K562 (cell line): ENCODE data around the gene CNRIP1. TPM values are rescaled to one million over a fixed set of nuclear protein-coding genes. Genes with fewer than 3 reads are reported as not detected.

Experiments used
- EP400 ChIP-seq: fragments of 450-650 bp; IDR thresholded peaks from 2 replicates; pipeline ENCODE4 v1.6.1; 2017; ENCODE audit warnings: antibody characterized with exemption, mild to moderate bottlenecking, moderate library complexity
- KAT7 ChIP-seq: sonication (generic); formaldehyde crosslinking; IDR thresholded peaks from 2 replicates; pipeline ENCODE4 v1.8.0; 2022; ENCODE audit warnings: missing genetic modification reagents, mild to moderate bottlenecking, borderline replicate concordance
- NCOA1 ChIP-seq: fragments of 450-650 bp; IDR thresholded peaks from 2 replicates; pipeline ENCODE4 v1.6.1; 2016; ENCODE audit warnings: low read depth
- POLR3A ChIP-seq: IDR thresholded peaks from 2 replicates; pipeline ENCODE4 v1.6.1; 2011; ENCODE audit warnings: borderline replicate concordance, mild to moderate bottlenecking, moderate library complexity; ENCODE audit not compliant: insufficient read length, insufficient read depth; ENCODE audit errors: extremely low read depth
- TBP ChIP-seq: optimal IDR thresholded peaks from 2 replicates; pipeline ENCODE3; 2011; ENCODE audit warnings: low read depth, low read length, improper control_type of control experiment
- ZNF232 ChIP-seq: sonication (generic); formaldehyde crosslinking; IDR thresholded peaks from 2 replicates; pipeline ENCODE4 v1.8.0; 2022; ENCODE audit warnings: mild to moderate bottlenecking, missing genetic modification reagents
- ZNF324 ChIP-seq: fragments of 250-450 bp; sonication (Bioruptor Pico); IDR thresholded peaks from 2 replicates; pipeline ENCODE4 v1.4.0; 2020; ENCODE audit warnings: mild to moderate bottlenecking
- ZNF431 ChIP-seq: sonication (generic); formaldehyde crosslinking; IDR thresholded peaks from 2 replicates; pipeline ENCODE4 v1.8.0; 2022; ENCODE audit warnings: mild to moderate bottlenecking, missing genetic modification reagents
- ZNF512 ChIP-seq: IDR thresholded peaks from 2 replicates; pipeline ENCODE4 v1.6.1; 2016; ENCODE audit warnings: missing genetic modification characterization, missing compliant biosample characterization
- polyA plus RNA-seq, 8 experiments: library from polyadenylated mRNA; depleted of rRNA in 4 of 8; stranded (reverse) in 5 of 8; unstranded in 3 of 8; fragments of >200 nt; fragmentation: Nextera tagmentation in 2 of 8; fragmentation: Illumina TruSeq in 1 of 8; extraction: Ambion mirVana in 2 of 8; extraction: Trizol in 1 of 8; gene quantifications; 2 replicates each; pipeline versions ENCODE4 v1.2.1 to v1.2.3, GENCODE V29; 2011 to 2014; ENCODE audit warnings: inconsistent platforms in 1 of 8, missing spikeins in 1 of 8
- total RNA-seq, 7 experiments: library from RNA; depleted of rRNA in 6 of 7; stranded (reverse); fragments of >200 nt in 6 of 7; fragmentation: Illumina TruSeq in 2 of 7; extraction: Trizol in 2 of 7; gene quantifications; 2 replicates each; pipeline versions ENCODE4 v1.2.1 to v1.2.3, GENCODE V29; 2011 to 2021; ENCODE audit warnings: low replicate concordance in 1 of 7
- TF ChIP-seq, protein P1 (sequence below): sonication (generic); formaldehyde crosslinking; IDR thresholded peaks from 2 replicates; pipeline ENCODE4 v1.8.0; 2022; ENCODE audit warnings: mild to moderate bottlenecking, missing genetic modification reagents
- TF ChIP-seq, protein P2 (sequence below): fragments of 450-650 bp; formaldehyde crosslinking; IDR thresholded peaks from 2 replicates; pipeline ENCODE4 v1.4.0; 2020; ENCODE audit warnings: mild to moderate bottlenecking, moderate library complexity
- TF ChIP-seq, protein P3 (sequence below): IDR thresholded peaks from 3 replicates; pipeline ENCODE4 v1.6.1; 2011; ENCODE audit warnings: borderline replicate concordance, mild to moderate bottlenecking, moderate library complexity; ENCODE audit not compliant: insufficient read length; ENCODE audit errors: extremely low read depth
- TF ChIP-seq, protein P4 (sequence below): fragments of 200-800 bp; sonication (Bioruptor generic); IDR thresholded peaks from 2 replicates; pipeline ENCODE4 v1.6.1; 2016; ENCODE audit warnings: missing genetic modification characterization, missing compliant biosample characterization

Gene CNRIP1
- total and polyA plus RNA-seq, 9 of the 15 experiments (the other 6 are each of a cell fraction or from before 2014, with no cell fraction given), result 0.59 to 2.1 (median 1.5) TPM

DNA sequence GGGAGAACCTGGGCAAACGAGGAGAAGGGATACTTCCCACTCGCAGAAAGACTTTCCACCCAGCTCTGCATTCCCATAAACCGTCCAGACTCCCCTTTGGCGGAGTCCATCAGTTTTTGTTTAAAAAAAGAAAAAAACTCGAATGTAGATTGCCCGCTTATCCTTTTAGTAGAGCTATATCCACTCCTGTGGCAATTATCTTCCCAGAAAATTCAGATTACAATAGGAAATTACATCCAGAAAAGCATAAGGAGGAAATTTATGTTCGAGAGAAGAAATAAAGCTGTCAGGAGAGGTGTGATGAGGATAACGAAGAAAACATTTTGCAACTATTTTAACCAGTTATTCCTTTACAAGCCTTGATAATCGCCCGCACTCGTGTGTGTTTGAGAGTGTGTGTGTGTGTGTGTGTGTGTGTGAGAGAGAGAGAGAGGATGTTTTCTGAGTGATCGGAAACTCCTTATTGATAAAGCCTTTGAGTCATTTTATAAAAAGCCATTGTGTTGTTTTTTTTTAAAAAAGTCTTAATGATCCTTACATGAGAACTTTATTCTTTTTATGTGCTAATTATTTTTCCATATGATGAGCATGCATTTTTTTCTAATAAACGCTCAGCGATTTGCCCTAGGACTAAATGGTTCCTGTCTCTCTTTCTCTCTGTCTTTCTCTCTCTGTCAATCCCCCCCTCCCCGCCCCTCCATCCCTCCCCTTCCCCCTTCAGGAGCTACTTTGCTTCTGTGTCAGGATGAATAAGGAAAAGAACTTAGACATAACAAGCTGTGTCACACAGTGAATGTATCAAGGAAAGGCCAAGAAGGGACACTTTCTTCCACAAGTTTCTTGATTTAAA lies 66.3 kb downstream of the CNRIP1 start (continued):
- TF ChIP-seq EP400, result no peak
- TF ChIP-seq TBP, result no peak
- peak; percentile 43; the same call in 1 of the 2 replicates for TF ChIP-seq KAT7 (CRISPR knock-in tag)
- TF ChIP-seq, protein P1, sequence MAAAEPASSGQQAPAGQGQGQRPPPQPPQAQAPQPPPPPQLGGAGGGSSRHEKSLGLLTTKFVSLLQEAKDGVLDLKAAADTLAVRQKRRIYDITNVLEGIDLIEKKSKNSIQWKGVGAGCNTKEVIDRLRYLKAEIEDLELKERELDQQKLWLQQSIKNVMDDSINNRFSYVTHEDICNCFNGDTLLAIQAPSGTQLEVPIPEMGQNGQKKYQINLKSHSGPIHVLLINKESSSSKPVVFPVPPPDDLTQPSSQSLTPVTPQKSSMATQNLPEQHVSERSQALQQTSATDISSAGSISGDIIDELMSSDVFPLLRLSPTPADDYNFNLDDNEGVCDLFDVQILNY (CRISPR knock-in tag), result no peak
- no peak for TF ChIP-seq ZNF431 (CRISPR knock-in tag)
- TF ChIP-seq ZNF232 (CRISPR knock-in tag), result no peak
- TF ChIP-seq, protein P2, sequence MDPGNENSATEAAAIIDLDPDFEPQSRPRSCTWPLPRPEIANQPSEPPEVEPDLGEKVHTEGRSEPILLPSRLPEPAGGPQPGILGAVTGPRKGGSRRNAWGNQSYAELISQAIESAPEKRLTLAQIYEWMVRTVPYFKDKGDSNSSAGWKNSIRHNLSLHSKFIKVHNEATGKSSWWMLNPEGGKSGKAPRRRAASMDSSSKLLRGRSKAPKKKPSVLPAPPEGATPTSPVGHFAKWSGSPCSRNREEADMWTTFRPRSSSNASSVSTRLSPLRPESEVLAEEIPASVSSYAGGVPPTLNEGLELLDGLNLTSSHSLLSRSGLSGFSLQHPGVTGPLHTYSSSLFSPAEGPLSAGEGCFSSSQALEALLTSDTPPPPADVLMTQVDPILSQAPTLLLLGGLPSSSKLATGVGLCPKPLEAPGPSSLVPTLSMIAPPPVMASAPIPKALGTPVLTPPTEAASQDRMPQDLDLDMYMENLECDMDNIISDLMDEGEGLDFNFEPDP (CRISPR knock-in tag), result no peak
- TF ChIP-seq, protein P3, sequence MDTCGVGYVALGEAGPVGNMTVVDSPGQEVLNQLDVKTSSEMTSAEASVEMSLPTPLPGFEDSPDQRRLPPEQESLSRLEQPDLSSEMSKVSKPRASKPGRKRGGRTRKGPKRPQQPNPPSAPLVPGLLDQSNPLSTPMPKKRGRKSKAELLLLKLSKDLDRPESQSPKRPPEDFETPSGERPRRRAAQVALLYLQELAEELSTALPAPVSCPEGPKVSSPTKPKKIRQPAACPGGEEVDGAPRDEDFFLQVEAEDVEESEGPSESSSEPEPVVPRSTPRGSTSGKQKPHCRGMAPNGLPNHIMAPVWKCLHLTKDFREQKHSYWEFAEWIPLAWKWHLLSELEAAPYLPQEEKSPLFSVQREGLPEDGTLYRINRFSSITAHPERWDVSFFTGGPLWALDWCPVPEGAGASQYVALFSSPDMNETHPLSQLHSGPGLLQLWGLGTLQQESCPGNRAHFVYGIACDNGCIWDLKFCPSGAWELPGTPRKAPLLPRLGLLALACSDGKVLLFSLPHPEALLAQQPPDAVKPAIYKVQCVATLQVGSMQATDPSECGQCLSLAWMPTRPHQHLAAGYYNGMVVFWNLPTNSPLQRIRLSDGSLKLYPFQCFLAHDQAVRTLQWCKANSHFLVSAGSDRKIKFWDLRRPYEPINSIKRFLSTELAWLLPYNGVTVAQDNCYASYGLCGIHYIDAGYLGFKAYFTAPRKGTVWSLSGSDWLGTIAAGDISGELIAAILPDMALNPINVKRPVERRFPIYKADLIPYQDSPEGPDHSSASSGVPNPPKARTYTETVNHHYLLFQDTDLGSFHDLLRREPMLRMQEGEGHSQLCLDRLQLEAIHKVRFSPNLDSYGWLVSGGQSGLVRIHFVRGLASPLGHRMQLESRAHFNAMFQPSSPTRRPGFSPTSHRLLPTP, result no peak
- no peak for TF ChIP-seq POLR3A
- TF ChIP-seq ZNF512 (tag), result no peak
- TF ChIP-seq, protein P4, sequence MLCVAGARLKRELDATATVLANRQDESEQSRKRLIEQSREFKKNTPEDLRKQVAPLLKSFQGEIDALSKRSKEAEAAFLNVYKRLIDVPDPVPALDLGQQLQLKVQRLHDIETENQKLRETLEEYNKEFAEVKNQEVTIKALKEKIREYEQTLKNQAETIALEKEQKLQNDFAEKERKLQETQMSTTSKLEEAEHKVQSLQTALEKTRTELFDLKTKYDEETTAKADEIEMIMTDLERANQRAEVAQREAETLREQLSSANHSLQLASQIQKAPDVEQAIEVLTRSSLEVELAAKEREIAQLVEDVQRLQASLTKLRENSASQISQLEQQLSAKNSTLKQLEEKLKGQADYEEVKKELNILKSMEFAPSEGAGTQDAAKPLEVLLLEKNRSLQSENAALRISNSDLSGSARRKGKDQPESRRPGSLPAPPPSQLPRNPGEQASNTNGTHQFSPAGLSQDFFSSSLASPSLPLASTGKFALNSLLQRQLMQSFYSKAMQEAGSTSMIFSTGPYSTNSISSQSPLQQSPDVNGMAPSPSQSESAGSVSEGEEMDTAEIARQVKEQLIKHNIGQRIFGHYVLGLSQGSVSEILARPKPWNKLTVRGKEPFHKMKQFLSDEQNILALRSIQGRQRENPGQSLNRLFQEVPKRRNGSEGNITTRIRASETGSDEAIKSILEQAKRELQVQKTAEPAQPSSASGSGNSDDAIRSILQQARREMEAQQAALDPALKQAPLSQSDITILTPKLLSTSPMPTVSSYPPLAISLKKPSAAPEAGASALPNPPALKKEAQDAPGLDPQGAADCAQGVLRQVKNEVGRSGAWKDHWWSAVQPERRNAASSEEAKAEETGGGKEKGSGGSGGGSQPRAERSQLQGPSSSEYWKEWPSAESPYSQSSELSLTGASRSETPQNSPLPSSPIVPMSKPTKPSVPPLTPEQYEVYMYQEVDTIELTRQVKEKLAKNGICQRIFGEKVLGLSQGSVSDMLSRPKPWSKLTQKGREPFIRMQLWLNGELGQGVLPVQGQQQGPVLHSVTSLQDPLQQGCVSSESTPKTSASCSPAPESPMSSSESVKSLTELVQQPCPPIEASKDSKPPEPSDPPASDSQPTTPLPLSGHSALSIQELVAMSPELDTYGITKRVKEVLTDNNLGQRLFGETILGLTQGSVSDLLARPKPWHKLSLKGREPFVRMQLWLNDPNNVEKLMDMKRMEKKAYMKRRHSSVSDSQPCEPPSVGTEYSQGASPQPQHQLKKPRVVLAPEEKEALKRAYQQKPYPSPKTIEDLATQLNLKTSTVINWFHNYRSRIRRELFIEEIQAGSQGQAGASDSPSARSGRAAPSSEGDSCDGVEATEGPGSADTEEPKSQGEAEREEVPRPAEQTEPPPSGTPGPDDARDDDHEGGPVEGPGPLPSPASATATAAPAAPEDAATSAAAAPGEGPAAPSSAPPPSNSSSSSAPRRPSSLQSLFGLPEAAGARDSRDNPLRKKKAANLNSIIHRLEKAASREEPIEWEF, result peak; percentile 72; the same call in 1 of the 2 replicates
- TF ChIP-seq NCOA1, result no peak
- TF ChIP-seq ZNF324 (CRISPR knock-in tag), result no peak
